HL-60 (cell line): ENCODE measurements around the gene CCDC88C.

Source experiments
- CTCF ChIP-seq: IDR thresholded peaks from one replicate; pipeline ENCODE4 v1.5.1; 2011; ENCODE audit warnings: low read length, control low read depth, inconsistent platforms; ENCODE audit not compliant: insufficient read depth
- GABPA ChIP-seq: IDR thresholded peaks from 2 replicates; pipeline ENCODE4 v1.6.1; 2012; ENCODE audit warnings: low read depth
- POLR2AphosphoS5 ChIP-seq: IDR thresholded peaks from 2 replicates; pipeline ENCODE4 v1.6.1; 2012; ENCODE audit warnings: low read depth
- REST ChIP-seq: IDR thresholded peaks from 2 replicates; pipeline ENCODE4 v1.6.1; 2012; ENCODE audit warnings: low read depth; ENCODE audit not compliant: insufficient replicate concordance
- SPI1 ChIP-seq: IDR thresholded peaks from 2 replicates; pipeline ENCODE4 v1.6.1; 2012; ENCODE audit warnings: low read depth, mild to moderate bottlenecking, borderline replicate concordance

GRCh38 chr14:91288876-91289275, 128.7 kb downstream of the CCDC88C start:
- TF ChIP-seq CTCF (no peak), POLR2AphosphoS5 (no peak), REST (no peak), GABPA (no peak), SPI1 (no peak)
